HEK293 (cell line): ENCODE data around the gene NOLC1.

Experiments used
- FEZF1 ChIP-seq: fragments of 450-650 bp; formaldehyde crosslinking; IDR thresholded peaks from 2 replicates; pipeline ENCODE4 v1.5.1; 2016; ENCODE audit warnings: missing biosample characterization, missing genetic modification characterization
- GLI4 ChIP-seq: fragments of 450-650 bp; formaldehyde crosslinking; IDR thresholded peaks from 2 replicates; pipeline ENCODE4 v1.5.1; 2016; ENCODE audit warnings: missing biosample characterization, missing genetic modification characterization
- GLIS1 ChIP-seq: fragments of 450-650 bp; formaldehyde crosslinking; IDR thresholded peaks from 2 replicates; pipeline ENCODE4 v1.5.1; 2016; ENCODE audit warnings: missing biosample characterization, missing genetic modification characterization
- HOXA7 ChIP-seq: sonication (generic); formaldehyde crosslinking; IDR thresholded peaks from 2 replicates; pipeline ENCODE4 v1.8.1; 2022; ENCODE audit warnings: missing genetic modification reagents, borderline replicate concordance
- KLF7 ChIP-seq: fragments of 450-650 bp; formaldehyde crosslinking; IDR thresholded peaks from 2 replicates; pipeline ENCODE4 v1.5.1; 2016; ENCODE audit warnings: missing biosample characterization, missing genetic modification characterization, borderline replicate concordance
- REST ChIP-seq: fragments of 450-650 bp; formaldehyde crosslinking; IDR thresholded peaks from 2 replicates; pipeline ENCODE4 v1.5.1; 2016; ENCODE audit warnings: missing biosample characterization, missing genetic modification characterization
- SP7 ChIP-seq: fragments of 450-650 bp; formaldehyde crosslinking; IDR thresholded peaks from 2 replicates; pipeline ENCODE4 v1.5.1; 2016; ENCODE audit warnings: missing biosample characterization, missing genetic modification characterization
- TRIM28 ChIP-seq: IDR thresholded peaks from 2 replicates; pipeline ENCODE4 v1.6.1; 2011; ENCODE audit warnings: low read length, control low read depth, borderline replicate concordance
- YY1 ChIP-seq: fragments of 450-650 bp; formaldehyde crosslinking; IDR thresholded peaks from 2 replicates; pipeline ENCODE4 v1.5.1; 2018; ENCODE audit warnings: missing biosample characterization, missing genetic modification characterization
- ZBTB17 ChIP-seq: fragments of 450-650 bp; formaldehyde crosslinking; IDR thresholded peaks from 2 replicates; pipeline ENCODE4 v1.5.1; 2016; ENCODE audit warnings: missing biosample characterization, missing genetic modification characterization
- ZNF132 ChIP-seq: fragments of 450-650 bp; formaldehyde crosslinking; IDR thresholded peaks from 2 replicates; pipeline ENCODE4 v1.5.1; 2017; ENCODE audit warnings: missing biosample characterization, missing genetic modification characterization, borderline replicate concordance
- ZNF146 ChIP-seq: fragments of 450-650 bp; formaldehyde crosslinking; IDR thresholded peaks from 2 replicates; pipeline ENCODE4 v1.5.1; 2016; ENCODE audit warnings: missing biosample characterization, missing genetic modification characterization
- ZNF155 ChIP-seq: fragments of 450-650 bp; formaldehyde crosslinking; IDR thresholded peaks from 2 replicates; pipeline ENCODE4 v1.5.1; 2016; ENCODE audit warnings: missing biosample characterization, missing genetic modification characterization
- ZNF184 ChIP-seq: fragments of 450-650 bp; IDR thresholded peaks from 2 replicates; pipeline ENCODE4 v1.5.1; 2018; ENCODE audit warnings: missing biosample characterization, mild to moderate bottlenecking, missing genetic modification characterization
- ZNF211 ChIP-seq: fragments of 450-650 bp; formaldehyde crosslinking; IDR thresholded peaks from 2 replicates; pipeline ENCODE4 v1.5.1; 2016; ENCODE audit warnings: low read depth, missing biosample characterization, missing genetic modification characterization
- ZNF223 ChIP-seq: fragments of 450-650 bp; formaldehyde crosslinking; IDR thresholded peaks from 2 replicates; pipeline ENCODE4 v1.5.1; 2016; ENCODE audit warnings: missing biosample characterization, missing genetic modification characterization
- ZNF23 ChIP-seq: fragments of 450-650 bp; formaldehyde crosslinking; IDR thresholded peaks from 2 replicates; pipeline ENCODE4 v1.5.1; 2016; ENCODE audit warnings: missing biosample characterization, missing genetic modification characterization, borderline replicate concordance
- ZNF280D ChIP-seq: fragments of 450-650 bp; formaldehyde crosslinking; IDR thresholded peaks from 2 replicates; pipeline ENCODE4 v1.5.1; 2016; ENCODE audit warnings: missing biosample characterization, missing genetic modification characterization
- ZNF350 ChIP-seq: fragments of 450-650 bp; formaldehyde crosslinking; IDR thresholded peaks from 2 replicates; pipeline ENCODE4 v1.5.0; 2017; ENCODE audit warnings: missing biosample characterization, mild to moderate bottlenecking, missing genetic modification characterization
- ZNF404 ChIP-seq: fragments of 450-650 bp; formaldehyde crosslinking; IDR thresholded peaks from 2 replicates; pipeline ENCODE4 v1.5.1; 2017; ENCODE audit warnings: missing biosample characterization, missing genetic modification characterization
- ZNF544 ChIP-seq: fragments of 450-650 bp; formaldehyde crosslinking; IDR thresholded peaks from 2 replicates; pipeline ENCODE4 v1.5.0; 2017; ENCODE audit warnings: missing biosample characterization, missing genetic modification characterization
- ZNF600 ChIP-seq: fragments of 450-650 bp; formaldehyde crosslinking; IDR thresholded peaks from 2 replicates; pipeline ENCODE4 v1.5.1; 2016; ENCODE audit warnings: missing biosample characterization, missing genetic modification characterization
- ZNF610 ChIP-seq: fragments of 450-650 bp; formaldehyde crosslinking; IDR thresholded peaks from 2 replicates; pipeline ENCODE4 v1.5.1; 2016; ENCODE audit warnings: missing biosample characterization, missing genetic modification characterization, borderline replicate concordance
- ZNF629 ChIP-seq: fragments of 450-650 bp; formaldehyde crosslinking; IDR thresholded peaks from 2 replicates; pipeline ENCODE4 v1.5.1; 2017; ENCODE audit warnings: missing biosample characterization, missing genetic modification characterization
- ZNF777 ChIP-seq: fragments of 450-650 bp; formaldehyde crosslinking; IDR thresholded peaks from 2 replicates; pipeline ENCODE4 v1.5.1; 2017; ENCODE audit warnings: missing biosample characterization, missing genetic modification characterization, borderline replicate concordance
- ZNF791 ChIP-seq: fragments of 450-650 bp; formaldehyde crosslinking; IDR thresholded peaks from 2 replicates; pipeline ENCODE4 v1.5.1; 2016; ENCODE audit warnings: missing biosample characterization, missing genetic modification characterization
- ZNF830 ChIP-seq: fragments of 450-650 bp; IDR thresholded peaks from 2 replicates; pipeline ENCODE4 v1.5.0; 2018; ENCODE audit warnings: missing biosample characterization, missing genetic modification characterization, low read depth, mild to moderate bottlenecking, moderate library complexity
- ZNF837 ChIP-seq: fragments of 450-650 bp; formaldehyde crosslinking; IDR thresholded peaks from 2 replicates; pipeline ENCODE4 v1.5.1; 2016; ENCODE audit warnings: missing biosample characterization, missing genetic modification characterization
- ZNF843 ChIP-seq: fragments of 450-650 bp; formaldehyde crosslinking; IDR thresholded peaks from 2 replicates; pipeline ENCODE4 v1.5.1; 2016; ENCODE audit warnings: missing biosample characterization, missing genetic modification characterization
- TF ChIP-seq, protein P1 (sequence below): fragments of 450-650 bp; formaldehyde crosslinking; IDR thresholded peaks from 2 replicates; pipeline ENCODE4 v1.5.1; 2017; ENCODE audit warnings: missing biosample characterization, missing genetic modification characterization
- TF ChIP-seq, protein P2 (sequence below): fragments of 450-650 bp; formaldehyde crosslinking; IDR thresholded peaks from 2 replicates; pipeline ENCODE4 v1.5.1; 2017; ENCODE audit warnings: missing biosample characterization, missing genetic modification characterization

The NOLC1 gene

DNA sequence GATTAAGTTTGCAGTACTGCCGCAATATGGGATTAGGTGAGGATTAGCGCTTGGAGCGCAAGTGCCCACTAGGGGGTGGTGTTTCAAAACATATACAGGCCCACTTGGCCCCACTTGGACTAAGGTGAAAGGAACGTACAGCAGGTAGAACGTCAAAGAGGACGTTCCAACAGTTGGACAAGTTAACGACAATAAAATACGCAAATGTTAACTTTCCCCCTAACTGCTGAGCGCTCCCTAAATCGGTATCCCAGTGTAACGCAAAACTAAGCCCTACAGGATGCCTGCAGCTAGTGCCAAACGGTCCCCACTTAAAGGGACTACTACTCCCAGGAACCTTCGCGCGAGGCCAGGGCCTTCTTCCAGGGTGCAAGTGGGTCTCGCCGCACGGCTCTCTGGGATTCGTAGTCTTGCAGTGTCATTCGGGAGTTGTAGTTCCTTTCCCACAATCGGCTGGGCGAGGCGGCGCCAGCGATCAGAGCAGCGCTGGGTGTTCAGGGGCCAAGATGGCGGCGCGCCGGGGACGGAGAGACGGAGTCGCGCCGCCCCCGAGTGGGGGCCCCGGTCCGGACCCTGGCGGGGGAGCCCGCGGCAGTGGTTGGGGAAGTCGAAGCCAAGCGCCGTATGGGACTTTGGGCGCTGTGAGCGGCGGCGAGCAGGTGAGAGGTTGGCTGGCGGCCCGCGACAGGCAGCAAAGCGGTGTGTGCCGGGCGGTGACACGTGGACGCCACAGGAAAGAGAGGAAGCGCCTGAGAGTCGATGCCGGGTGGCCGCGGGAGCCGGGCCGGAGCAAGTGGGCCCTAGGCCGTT, 19.4 kb upstream of the NOLC1 start, which contains the start of gene PPRC1 (continued):
- TF ChIP-seq ZNF629 (no peak; the same call in none of the 2 replicates), FEZF1 (tag by site-specific recombination) (no peak; the same call in none of the 2 replicates), TRIM28 (peak; percentile 94), ZNF211 (tag by site-specific recombination) (no peak), GLIS1 (tag by site-specific recombination) (peak; percentile 88), ZNF350 (no peak), ZNF132 (tag by site-specific recombination) (no peak), ZNF184 (tag by site-specific recombination) (0 out of 2 replicates have a peak, but pooled peaks have one; percentile 39), ZNF843 (tag by site-specific recombination) (peak; percentile 46; the same call in 1 of the 2 replicates), ZNF23 (no peak), ZNF146 (peak; percentile 18; the same call in 1 of the 2 replicates), ZNF280D (tag by site-specific recombination) (0 out of 2 replicates have a peak, but pooled peaks have one; percentile 32), ZNF791 (tag by site-specific recombination) (no peak), GLI4 (tag by site-specific recombination) (no peak), ZNF610 (tag by site-specific recombination) (0 out of 2 replicates have a peak, but pooled peaks have one; percentile 10), YY1 (peak; percentile 95), ZNF544 (tag by site-specific recombination) (no peak), ZNF837 (tag by site-specific recombination) (peak; percentile 84; the same call in 1 of the 2 replicates), ZBTB17 (tag by site-specific recombination) (peak; percentile 95), ZNF830 (no peak), SP7 (tag by site-specific recombination) (peak; percentile 48), ZNF223 (no peak), KLF7 (peak; percentile 14; the same call in 1 of the 2 replicates), ZNF155 (tag by site-specific recombination) (no peak), ZNF777 (tag by site-specific recombination) (no peak), ZNF404 (tag by site-specific recombination) (no peak), ZNF600 (tag by site-specific recombination) (peak; percentile 60; the same call in 1 of the 2 replicates), HOXA7 (no peak), REST (tag by site-specific recombination) (peak; percentile 41; the same call in 1 of the 2 replicates)
- TF ChIP-seq, protein P1, sequence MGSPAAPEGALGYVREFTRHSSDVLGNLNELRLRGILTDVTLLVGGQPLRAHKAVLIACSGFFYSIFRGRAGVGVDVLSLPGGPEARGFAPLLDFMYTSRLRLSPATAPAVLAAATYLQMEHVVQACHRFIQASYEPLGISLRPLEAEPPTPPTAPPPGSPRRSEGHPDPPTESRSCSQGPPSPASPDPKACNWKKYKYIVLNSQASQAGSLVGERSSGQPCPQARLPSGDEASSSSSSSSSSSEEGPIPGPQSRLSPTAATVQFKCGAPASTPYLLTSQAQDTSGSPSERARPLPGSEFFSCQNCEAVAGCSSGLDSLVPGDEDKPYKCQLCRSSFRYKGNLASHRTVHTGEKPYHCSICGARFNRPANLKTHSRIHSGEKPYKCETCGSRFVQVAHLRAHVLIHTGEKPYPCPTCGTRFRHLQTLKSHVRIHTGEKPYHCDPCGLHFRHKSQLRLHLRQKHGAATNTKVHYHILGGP (tag by site-specific recombination): no peak
- TF ChIP-seq, protein P2, sequence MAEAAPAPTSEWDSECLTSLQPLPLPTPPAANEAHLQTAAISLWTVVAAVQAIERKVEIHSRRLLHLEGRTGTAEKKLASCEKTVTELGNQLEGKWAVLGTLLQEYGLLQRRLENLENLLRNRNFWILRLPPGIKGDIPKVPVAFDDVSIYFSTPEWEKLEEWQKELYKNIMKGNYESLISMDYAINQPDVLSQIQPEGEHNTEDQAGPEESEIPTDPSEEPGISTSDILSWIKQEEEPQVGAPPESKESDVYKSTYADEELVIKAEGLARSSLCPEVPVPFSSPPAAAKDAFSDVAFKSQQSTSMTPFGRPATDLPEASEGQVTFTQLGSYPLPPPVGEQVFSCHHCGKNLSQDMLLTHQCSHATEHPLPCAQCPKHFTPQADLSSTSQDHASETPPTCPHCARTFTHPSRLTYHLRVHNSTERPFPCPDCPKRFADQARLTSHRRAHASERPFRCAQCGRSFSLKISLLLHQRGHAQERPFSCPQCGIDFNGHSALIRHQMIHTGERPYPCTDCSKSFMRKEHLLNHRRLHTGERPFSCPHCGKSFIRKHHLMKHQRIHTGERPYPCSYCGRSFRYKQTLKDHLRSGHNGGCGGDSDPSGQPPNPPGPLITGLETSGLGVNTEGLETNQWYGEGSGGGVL (tag by site-specific recombination): no peak
